Neuronal stem cell (in vitro differentiated cells): Measurements from ENCODE around the gene RANGAP1.

ENCODE experiments used
- DNase-seq: peaks from one replicate; pipeline ENCODE4 v3.0.0-alpha.2; 2013; ENCODE audit warnings: low spot score
- H2AFZ ChIP-seq: one replicate; pipeline ENCODE4 v1.6.1; 2013; ENCODE audit warnings: mild to moderate bottlenecking, low read length, inconsistent platforms
- H2AK5ac ChIP-seq: 2 replicates; pipeline ENCODE4 v1.6.1; 2013; ENCODE audit warnings: low read depth, mild to moderate bottlenecking, inconsistent platforms, low read length, moderate library complexity, mixed read lengths
- H2BK120ac ChIP-seq: 2 replicates; pipeline ENCODE4 v1.6.1; 2013; ENCODE audit warnings: low read depth, mild to moderate bottlenecking, inconsistent platforms, low read length, moderate library complexity, mixed read lengths
- H2BK12ac ChIP-seq: one replicate; pipeline ENCODE4 v1.6.1; 2013; ENCODE audit warnings: low read length, inconsistent platforms
- H2BK15ac ChIP-seq: 2 replicates; pipeline ENCODE4 v1.6.1; 2013; ENCODE audit warnings: mild to moderate bottlenecking, low read length, inconsistent platforms, mixed read lengths
- H2BK5ac ChIP-seq: one replicate; pipeline ENCODE4 v1.6.1; 2013; ENCODE audit warnings: inconsistent platforms, mild to moderate bottlenecking, low read length, moderate library complexity
- H3K14ac ChIP-seq: one replicate; pipeline ENCODE4 v1.6.1; 2013; ENCODE audit warnings: low read length, inconsistent platforms
- H3K18ac ChIP-seq: 2 replicates; pipeline ENCODE4 v1.6.1; 2013; ENCODE audit warnings: low read length, inconsistent platforms
- H3K23ac ChIP-seq: 2 replicates; pipeline ENCODE4 v1.6.1; 2013; ENCODE audit warnings: low read depth, mild to moderate bottlenecking, mixed read lengths, low read length, inconsistent platforms; ENCODE audit not compliant: poor library complexity
- H3K27ac ChIP-seq: replicated peaks from 3 replicates; pipeline ENCODE4 v1.5.1; 2013; ENCODE audit warnings: low read length, inconsistent platforms
- H3K27me3 ChIP-seq, 3 experiments: 2 replicates each; pipeline ENCODE4 v1.6.1; 2013; ENCODE audit warnings: low read length in 3 of 3, mild to moderate bottlenecking in 2 of 3, inconsistent platforms in 1 of 3, low read depth in 1 of 3, mixed read lengths in 1 of 3, moderate library complexity in 1 of 3; ENCODE audit not compliant: control insufficient read depth in 3 of 3, insufficient read depth in 3 of 3
- H3K36me3 ChIP-seq, 2 donors: replicated peaks in 1 of 2; 2 replicates each; pipeline ENCODE4 v1.6.1; 2013; ENCODE audit warnings: low read length in 2 of 2; ENCODE audit not compliant: control insufficient read depth in 2 of 2, insufficient read depth in 2 of 2
- H3K4ac ChIP-seq: 2 replicates; pipeline ENCODE4 v1.6.1; 2013; ENCODE audit warnings: inconsistent platforms, mild to moderate bottlenecking, low read length, moderate library complexity
- H3K4me1 ChIP-seq, 2 donors: 1 replicate in 1 of 2; 2 replicates in 1 of 2; pipeline ENCODE4 v1.6.1; 2013; ENCODE audit warnings: low read length in 2 of 2, low read depth in 1 of 2; ENCODE audit not compliant: control insufficient read depth in 2 of 2, insufficient read depth in 1 of 2
- H3K4me2 ChIP-seq: one replicate; pipeline ENCODE4 v1.6.1; 2013; ENCODE audit warnings: mild to moderate bottlenecking, low read length, inconsistent platforms; ENCODE audit not compliant: insufficient read depth, poor library complexity, severe bottlenecking
- H3K4me3 ChIP-seq, 2 donors: 2 replicates each; pipeline ENCODE4 v1.5.1; 2013; ENCODE audit warnings: low read length in 2 of 2, mild to moderate bottlenecking in 2 of 2, inconsistent platforms in 1 of 2, moderate library complexity in 1 of 2
- H3K79me1 ChIP-seq: one replicate; pipeline ENCODE4 v1.6.1; 2013; ENCODE audit warnings: low read depth, mild to moderate bottlenecking, inconsistent platforms, low read length, moderate library complexity
- H3K9ac ChIP-seq: one replicate; pipeline ENCODE4 v1.6.1; 2013; ENCODE audit warnings: mild to moderate bottlenecking, low read depth, low read length, inconsistent platforms; ENCODE audit not compliant: poor library complexity
- H3K9me3 ChIP-seq, 2 donors: replicated peaks in 1 of 2; 2 replicates each; pipeline versions ENCODE3 to v1.6.1; 2013; ENCODE audit warnings: low read length in 2 of 2, mild to moderate bottlenecking in 2 of 2, inconsistent platforms in 1 of 2, low read depth in 1 of 2, mixed read lengths in 1 of 2, moderate library complexity in 1 of 2; ENCODE audit not compliant: control insufficient read depth in 2 of 2, insufficient read depth in 1 of 2
- H4K8ac ChIP-seq: one replicate; pipeline ENCODE4 v1.6.1; 2013; ENCODE audit warnings: low read depth, mild to moderate bottlenecking, inconsistent platforms, low read length, moderate library complexity
- H4K91ac ChIP-seq: one replicate; pipeline ENCODE4 v1.6.1; 2013; ENCODE audit warnings: low read length, low read depth, mild to moderate bottlenecking, inconsistent platforms; ENCODE audit not compliant: poor library complexity
- WGBS, 2 donors: extraction: QIAGEN DNeasy Blood & Tissue Kit; methylation state at CpG; one replicate each; pipeline ENCODE4 v1.1.7; 2013; ENCODE audit warnings: missing lambda C conversion rate in 2 of 2, mixed read lengths in 1 of 2; ENCODE audit not compliant: insufficient read length in 2 of 2, insufficient replicate concordance in 1 of 2; ENCODE audit errors: extremely low coverage in 2 of 2; 5-methylcytosine and 5-hydroxymethylcytosine counted together

RANGAP1 gene

DNA sequence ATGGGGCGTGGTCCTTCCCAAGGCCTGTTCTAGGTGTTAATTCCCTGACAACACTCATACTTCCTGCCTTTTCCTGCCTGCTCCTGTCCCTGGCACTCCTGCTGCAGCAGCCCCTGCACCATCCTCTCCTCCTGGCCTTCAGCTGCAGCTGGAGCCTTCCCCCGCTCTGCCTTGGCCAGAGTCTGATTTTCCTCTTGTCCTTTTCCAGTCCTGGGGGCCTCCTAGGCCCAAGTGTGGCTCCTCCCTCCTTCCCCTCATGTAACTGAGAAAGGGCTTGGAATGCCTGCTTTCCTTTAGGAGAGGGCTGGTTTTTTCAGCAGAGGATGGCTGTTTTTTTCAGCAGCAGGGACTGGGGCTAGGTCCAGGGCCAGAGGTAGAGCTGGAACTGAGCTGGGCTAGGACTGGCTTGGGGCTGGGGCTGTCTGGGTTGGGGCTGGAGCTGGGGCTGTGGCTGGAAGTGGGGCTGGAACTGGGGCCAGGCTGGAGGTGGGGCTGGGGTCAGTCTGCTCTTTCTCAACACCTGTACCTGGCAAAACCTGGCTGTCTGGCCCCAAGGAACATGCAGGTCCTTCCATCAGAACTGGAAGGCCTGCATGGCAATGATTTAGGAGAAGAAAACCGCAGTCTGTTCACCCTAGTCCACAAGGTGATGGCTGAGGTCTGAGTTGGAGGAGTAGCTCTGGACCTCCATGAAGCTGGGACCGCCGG is 39.0 kb upstream of the RANGAP1 start:
- H2BK120ac ChIP-seq = no peak overlapping the region
- peak overlapping the region in 1 of 2 donors; percentile 9 for H3K4me3 ChIP-seq
- H2BK5ac ChIP-seq = no peak overlapping the region
- H4K8ac ChIP-seq = peak overlapping the region; percentile 3
- H3K4me1 ChIP-seq = peaks cover 0 to 1% of the 10 kb centered on the region in 2 donors
- no peak overlapping the region for H3K4ac ChIP-seq
- H3K9ac ChIP-seq = peak overlapping the region; percentile 70
- no peak overlapping the region for H3K27ac ChIP-seq
- no peak overlapping the region for H4K91ac ChIP-seq
- no peak overlapping the region for H2BK15ac ChIP-seq
- H3K18ac ChIP-seq = peak overlapping the region; percentile 64
- H2AK5ac ChIP-seq = no peak overlapping the region
- H3K27me3 ChIP-seq = no peaks in the 10 kb centered on the region
- DNase-seq = no peak
- H2BK12ac ChIP-seq = no peak overlapping the region
- H3K36me3 ChIP-seq = peaks cover 55 to 84% of the 10 kb centered on the region in 2 donors
- H3K14ac ChIP-seq = peak overlapping the region; percentile 38
- H3K23ac ChIP-seq = no peak overlapping the region
- H3K4me2 ChIP-seq = no peak overlapping the region
- H2AFZ ChIP-seq = no peak overlapping the region
- peaks cover 13% of the 10 kb centered on the region for H3K79me1 ChIP-seq
- WGBS, 2 donors = no CpG with 5 or more reads among the region's 5 CpGs
- H3K9me3 ChIP-seq = peaks cover 0 to 4% of the 10 kb centered on the region in 2 donors

DNA sequence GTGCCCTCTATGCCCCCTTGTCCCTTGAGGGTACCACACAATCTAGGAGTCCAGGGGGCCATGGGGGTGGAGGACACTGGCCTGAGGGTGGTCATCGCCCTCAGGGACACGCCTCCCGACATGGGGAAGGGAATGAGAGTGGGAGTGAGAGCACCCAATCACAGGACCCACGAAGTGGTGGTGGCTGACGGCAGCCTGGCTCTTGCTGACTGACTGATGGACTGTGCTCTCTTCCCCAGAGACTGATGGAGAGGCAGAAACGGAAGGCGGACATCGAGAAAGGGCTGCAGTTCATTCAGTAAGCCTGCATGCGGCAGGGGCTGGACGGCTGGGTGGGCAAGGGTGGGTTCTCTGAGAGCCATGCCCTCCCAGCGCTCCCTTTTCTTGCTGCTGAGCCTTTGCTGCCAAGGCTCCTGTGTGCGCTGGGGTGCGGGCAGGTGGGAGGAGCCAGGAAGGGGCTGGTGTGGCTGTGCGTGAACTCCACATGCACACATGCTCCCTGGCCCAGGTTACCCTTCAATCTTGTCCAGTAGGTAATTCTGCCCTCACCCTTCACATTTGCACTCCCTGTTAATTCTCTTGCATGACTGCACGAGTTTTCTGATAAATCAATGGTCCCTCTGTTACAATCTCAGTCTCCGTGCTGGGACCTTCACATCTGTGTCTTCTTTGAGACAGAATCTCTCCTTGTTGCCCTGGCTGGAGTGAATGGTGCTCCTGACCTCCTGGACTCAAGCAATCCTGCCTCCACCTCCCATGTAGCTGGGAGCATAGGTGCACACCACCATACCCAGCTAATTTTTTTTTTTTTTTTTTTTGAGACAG is 34.6 kb upstream of the RANGAP1 start:
- H3K36me3 ChIP-seq = peaks cover 28 to 57% of the 10 kb centered on the region in 2 donors
- no peak overlapping the region for H2BK120ac ChIP-seq
- H3K79me1 ChIP-seq = peaks cover 17% of the 10 kb centered on the region
- DNase-seq = no peak
- no peaks in the 10 kb centered on the region for H3K27me3 ChIP-seq
- H3K27ac ChIP-seq = no peak overlapping the region
- H2BK12ac ChIP-seq = no peak overlapping the region
- H4K91ac ChIP-seq = no peak overlapping the region
- H3K9ac ChIP-seq = no peak overlapping the region
- H3K4me3 ChIP-seq = no peak overlapping the region
- peak overlapping the region; percentile 6 for H3K23ac ChIP-seq
- H2AFZ ChIP-seq = no peak overlapping the region
- peak overlapping the region; percentile 32 for H2AK5ac ChIP-seq
- peaks cover 0 to 4% of the 10 kb centered on the region in 2 donors for H3K9me3 ChIP-seq
- H3K18ac ChIP-seq = peak overlapping the region; percentile 28
- H3K4ac ChIP-seq = no peak overlapping the region
- H3K4me1 ChIP-seq = peaks cover 0 to 1% of the 10 kb centered on the region in 2 donors
- WGBS, 2 donors = no CpG with 5 or more reads among the region's 16 CpGs
- H3K4me2 ChIP-seq = no peak overlapping the region
- no peak overlapping the region for H2BK15ac ChIP-seq
- peak overlapping the region; percentile 66 for H2BK5ac ChIP-seq
- H4K8ac ChIP-seq = no peak overlapping the region
- no peak overlapping the region for H3K14ac ChIP-seq

DNA sequence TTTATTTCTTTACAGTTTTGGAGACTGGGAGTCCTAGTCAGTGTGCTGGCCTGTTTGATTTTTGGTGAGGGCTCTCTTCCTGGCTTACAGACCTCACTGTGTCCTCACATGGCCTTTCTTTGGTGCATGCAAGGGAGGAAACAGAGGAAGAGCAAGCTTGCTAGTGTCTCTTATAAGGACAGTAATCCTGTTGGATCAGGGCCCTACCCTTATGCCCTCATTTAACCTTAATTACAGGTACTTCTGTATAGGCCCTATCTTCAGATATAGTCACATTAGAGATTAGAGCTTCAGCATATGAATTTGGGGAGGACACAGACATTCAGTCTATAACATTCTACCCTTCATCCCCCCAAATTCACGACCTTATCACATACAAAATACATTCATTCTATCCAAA is 29.6 kb upstream of the RANGAP1 start:
- 100% methylated on average over 1 of the region's 1 CpG for WGBS, 2 donors
- H4K8ac ChIP-seq = no peak overlapping the region
- no peak overlapping the region for H3K18ac ChIP-seq
- no peak overlapping the region for H3K14ac ChIP-seq
- no peak overlapping the region for H3K27ac ChIP-seq
- no peaks in the 10 kb centered on the region for H3K27me3 ChIP-seq
- H3K4me1 ChIP-seq = peaks cover 0 to 1% of the 10 kb centered on the region in 2 donors
- no peak for DNase-seq
- peaks cover 12% of the 10 kb centered on the region for H3K79me1 ChIP-seq
- no peak overlapping the region for H2BK15ac ChIP-seq
- H2AFZ ChIP-seq = no peak overlapping the region
- H2BK12ac ChIP-seq = no peak overlapping the region
- peaks cover 4 to 28% of the 10 kb centered on the region in 2 donors for H3K36me3 ChIP-seq
- no peak overlapping the region for H3K4me2 ChIP-seq
- H2BK120ac ChIP-seq = no peak overlapping the region
- H3K9me3 ChIP-seq = no peaks in the 10 kb centered on the region
- no peak overlapping the region for H4K91ac ChIP-seq
- H3K4ac ChIP-seq = no peak overlapping the region
- H2AK5ac ChIP-seq = no peak overlapping the region
- H3K9ac ChIP-seq = no peak overlapping the region
- H3K23ac ChIP-seq = no peak overlapping the region
- H3K4me3 ChIP-seq = no peak overlapping the region
- H2BK5ac ChIP-seq = no peak overlapping the region

DNA sequence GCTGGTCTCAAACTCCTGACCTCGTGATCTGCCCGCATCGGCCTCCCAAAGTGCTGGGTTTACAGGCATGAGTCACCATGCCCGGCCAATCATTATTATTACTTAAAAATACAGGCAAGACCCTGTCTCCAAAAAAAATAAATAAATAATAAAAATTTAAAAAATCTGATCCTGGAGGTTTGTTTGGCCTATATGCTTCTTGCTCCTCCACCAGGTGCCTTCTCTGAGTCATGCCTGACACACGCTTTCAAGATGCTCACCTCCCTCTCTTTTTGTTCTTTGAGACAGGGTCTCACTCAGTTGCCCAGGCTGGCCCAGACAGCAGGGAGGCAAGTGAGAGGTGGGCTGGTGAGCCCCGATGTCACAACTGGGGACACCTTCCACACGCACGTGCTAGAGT is 28.8 kb upstream of the RANGAP1 start:
- peaks cover 2 to 28% of the 10 kb centered on the region in 2 donors for H3K36me3 ChIP-seq
- H3K18ac ChIP-seq = no peak overlapping the region
- no peak overlapping the region for H2BK15ac ChIP-seq
- H3K4me2 ChIP-seq = no peak overlapping the region
- H4K91ac ChIP-seq = no peak overlapping the region
- H2BK5ac ChIP-seq = no peak overlapping the region
- H3K79me1 ChIP-seq = peaks cover 12% of the 10 kb centered on the region
- no peak overlapping the region for H3K4me3 ChIP-seq
- no peak overlapping the region for H3K9ac ChIP-seq
- H3K14ac ChIP-seq = no peak overlapping the region
- peaks cover 0 to 3% of the 10 kb centered on the region in 2 donors for H3K9me3 ChIP-seq
- no peak for DNase-seq
- no peak overlapping the region for H3K23ac ChIP-seq
- H2AK5ac ChIP-seq = no peak overlapping the region
- WGBS, 2 donors = no CpG with 5 or more reads among the region's 8 CpGs
- H3K27ac ChIP-seq = no peak overlapping the region
- H4K8ac ChIP-seq = no peak overlapping the region
- H2BK120ac ChIP-seq = no peak overlapping the region
- no peaks in the 10 kb centered on the region for H3K4me1 ChIP-seq
- no peak overlapping the region for H2BK12ac ChIP-seq
- H2AFZ ChIP-seq = no peak overlapping the region
- no peaks in the 10 kb centered on the region for H3K27me3 ChIP-seq
- no peak overlapping the region for H3K4ac ChIP-seq
